SKM-1 treated with dmso at 0.1 percent for 144 hours (cell line): ENCODE results near the gene CCDC196.
"Not testable (repeated sequence)": the region's sequence is repeated elsewhere in the genome, so short reads cannot be mapped to it uniquely, and the experiment has no call there.

Experiments
- DNase-seq: peaks from one replicate; lab custom pipeline; 2025; ENCODE audit not compliant: unreplicated experiment; lab: John Stamatoyannopoulos, UW

Gene CCDC196

DNA sequence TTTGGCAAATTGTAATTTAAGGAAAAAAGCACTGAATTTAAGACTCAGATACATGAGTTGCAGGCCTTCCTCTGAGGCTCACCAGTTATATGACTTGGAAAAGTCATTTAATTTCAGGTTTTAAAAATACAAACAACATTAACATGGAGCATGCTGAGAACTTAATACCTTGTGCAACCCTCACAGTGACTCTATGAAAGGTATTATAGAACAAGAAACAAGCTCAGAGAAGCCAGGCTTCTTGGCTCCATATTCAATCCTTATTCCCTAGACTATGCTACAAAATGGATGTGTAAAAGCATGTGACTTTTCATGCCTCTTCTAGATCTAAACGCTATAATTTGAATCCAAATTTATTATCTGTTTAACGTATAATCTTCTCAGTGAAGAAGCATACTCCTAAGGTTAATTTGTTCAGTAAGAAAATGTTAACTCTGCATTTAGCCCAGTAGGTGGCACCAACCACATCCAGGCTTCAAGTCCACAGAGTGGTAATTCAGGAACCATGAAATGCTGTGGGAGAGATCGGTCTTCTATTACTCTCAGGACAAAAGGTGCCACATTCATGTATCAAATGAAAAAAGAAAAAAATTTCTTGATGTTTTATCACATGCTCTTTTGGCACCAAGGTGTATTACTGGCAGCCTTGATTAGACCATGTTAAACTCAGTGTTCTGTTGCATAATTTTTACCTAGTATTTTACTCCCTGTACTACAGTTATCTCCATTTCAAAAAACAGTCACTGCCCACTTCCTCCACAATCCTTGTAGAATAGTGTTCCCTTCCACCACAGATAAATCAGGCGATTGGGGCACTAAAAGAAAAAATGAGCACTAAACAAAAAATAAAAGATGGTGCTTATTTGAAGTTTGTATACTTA, 9.3 kb downstream of the CCDC196 start:
- DNase-seq = peak; percentile 29

DNA sequence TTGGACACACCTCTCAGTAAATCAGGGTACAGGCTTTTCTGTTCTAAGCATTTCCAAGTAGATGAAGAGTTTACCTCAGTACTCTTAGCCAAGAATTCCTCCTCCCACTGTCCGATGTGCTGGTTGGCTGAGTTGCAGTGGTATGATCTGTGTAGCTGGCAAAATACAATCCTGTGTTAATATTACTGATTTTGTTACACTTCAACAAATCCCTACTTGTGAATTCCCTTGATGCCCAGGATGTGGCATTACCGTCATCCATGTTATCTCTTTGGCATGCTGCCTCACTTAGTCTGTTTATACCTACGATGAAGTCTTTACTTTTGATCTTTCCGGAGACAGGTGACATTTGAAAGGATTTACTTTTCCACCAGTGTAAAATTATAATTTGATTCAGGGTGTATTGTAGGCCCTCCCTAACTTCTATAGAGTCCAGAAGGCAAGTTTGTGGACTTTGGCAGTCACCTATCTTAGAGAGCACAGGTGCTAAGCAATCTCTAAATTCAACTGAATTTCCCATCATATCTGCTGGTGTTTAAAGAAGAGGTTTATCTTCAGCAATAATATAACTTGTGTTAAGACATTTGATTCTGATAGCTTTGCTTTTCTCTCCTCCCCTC, 10.1 kb downstream of the CCDC196 start:
- no peak for DNase-seq

DNA sequence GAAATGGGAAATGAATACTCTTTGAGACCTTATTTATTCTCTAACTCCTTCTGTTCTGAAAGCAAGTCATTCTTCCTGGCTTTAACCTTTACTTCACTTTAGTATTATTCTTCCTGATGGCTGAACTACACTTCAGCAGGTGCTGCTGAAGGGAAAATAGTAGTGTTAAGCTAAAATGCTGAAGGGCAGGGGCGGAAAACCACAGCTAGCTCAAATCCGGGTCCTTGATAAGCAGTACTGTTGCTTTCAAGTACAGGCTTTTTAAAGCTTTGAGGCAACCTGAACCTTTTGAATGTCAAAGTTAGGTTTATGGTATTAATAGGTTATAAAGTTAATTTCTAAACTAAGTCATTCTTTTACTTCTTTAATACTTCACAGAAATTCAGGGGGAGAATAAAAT, 10.7 kb downstream of the CCDC196 start:
- no peak for DNase-seq

DNA sequence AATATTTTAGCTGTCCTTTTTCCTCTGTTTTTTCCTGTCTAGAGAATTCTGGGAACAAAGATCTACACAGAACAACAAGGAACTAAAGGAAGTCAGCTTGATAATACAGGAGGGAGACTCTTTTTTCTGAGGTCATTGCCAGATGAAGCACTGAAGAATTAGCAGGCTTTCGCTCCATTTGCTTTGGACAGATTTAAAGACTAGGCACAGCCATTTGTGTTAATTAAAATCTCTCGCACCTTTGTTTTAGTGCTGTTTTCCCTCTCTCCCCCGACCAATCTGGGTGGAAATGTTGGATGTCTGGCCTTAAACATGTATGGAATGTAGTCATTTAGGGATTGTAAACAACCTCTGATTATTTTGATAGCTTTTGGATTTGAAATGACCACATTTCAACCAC, 12.1 kb downstream of the CCDC196 start:
- no peak for DNase-seq

DNA sequence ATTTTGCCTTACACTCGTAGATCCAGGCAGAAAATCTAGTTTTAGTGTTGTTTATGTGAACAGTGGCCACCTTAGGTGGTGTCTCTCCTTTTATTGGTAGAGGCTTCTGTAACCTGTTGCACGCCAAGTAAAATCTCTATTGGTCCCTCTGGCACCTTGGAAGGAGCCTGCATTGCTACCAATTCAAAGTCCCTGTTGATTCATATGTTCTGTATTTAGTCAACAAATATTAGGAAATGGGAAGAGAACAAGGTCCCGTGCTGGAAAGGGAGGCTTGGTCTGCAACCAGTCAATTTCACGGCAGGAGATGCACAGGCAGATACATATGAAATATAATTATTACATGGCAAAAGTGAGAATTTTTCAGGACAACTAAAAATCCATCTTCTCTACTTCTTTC, 15.4 kb downstream of the CCDC196 start:
- DNase-seq = no peak

GRCh38 chr14:66502836-66503235, 16.7 kb downstream of the CCDC196 start:
- not testable (repeated sequence) for DNase-seq

- DNase-seq = no peak
Measured at GRCh38 chr14:66503532-66503931, 17.4 kb downstream of the CCDC196 start.

DNA sequence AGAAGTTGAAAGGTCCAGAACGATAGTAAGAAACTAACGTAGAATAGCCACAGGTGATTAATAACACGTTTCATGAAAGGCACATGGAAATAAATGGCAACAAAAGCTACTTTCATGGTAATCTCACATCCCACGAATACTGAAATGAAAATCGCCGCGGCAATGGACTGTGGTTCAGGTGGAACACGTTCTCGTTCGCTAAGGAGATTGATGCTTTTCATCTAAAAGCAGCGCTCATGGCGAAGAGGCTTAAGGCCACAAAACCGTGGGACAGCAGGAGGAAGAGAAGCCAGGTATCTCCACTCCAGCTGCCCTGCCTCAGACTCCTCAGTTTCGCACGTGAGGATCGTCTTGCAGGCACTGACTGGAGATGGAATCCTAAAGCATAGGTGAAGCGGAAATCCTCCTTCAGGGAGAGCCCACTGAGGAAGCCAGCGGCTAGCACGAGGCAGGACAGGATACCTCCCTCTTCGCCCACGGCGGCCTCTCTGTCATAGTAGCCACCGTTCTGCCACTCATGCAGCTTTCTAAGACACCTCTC, 21.1 kb downstream of the CCDC196 start:
- DNase-seq = no peak

DNA sequence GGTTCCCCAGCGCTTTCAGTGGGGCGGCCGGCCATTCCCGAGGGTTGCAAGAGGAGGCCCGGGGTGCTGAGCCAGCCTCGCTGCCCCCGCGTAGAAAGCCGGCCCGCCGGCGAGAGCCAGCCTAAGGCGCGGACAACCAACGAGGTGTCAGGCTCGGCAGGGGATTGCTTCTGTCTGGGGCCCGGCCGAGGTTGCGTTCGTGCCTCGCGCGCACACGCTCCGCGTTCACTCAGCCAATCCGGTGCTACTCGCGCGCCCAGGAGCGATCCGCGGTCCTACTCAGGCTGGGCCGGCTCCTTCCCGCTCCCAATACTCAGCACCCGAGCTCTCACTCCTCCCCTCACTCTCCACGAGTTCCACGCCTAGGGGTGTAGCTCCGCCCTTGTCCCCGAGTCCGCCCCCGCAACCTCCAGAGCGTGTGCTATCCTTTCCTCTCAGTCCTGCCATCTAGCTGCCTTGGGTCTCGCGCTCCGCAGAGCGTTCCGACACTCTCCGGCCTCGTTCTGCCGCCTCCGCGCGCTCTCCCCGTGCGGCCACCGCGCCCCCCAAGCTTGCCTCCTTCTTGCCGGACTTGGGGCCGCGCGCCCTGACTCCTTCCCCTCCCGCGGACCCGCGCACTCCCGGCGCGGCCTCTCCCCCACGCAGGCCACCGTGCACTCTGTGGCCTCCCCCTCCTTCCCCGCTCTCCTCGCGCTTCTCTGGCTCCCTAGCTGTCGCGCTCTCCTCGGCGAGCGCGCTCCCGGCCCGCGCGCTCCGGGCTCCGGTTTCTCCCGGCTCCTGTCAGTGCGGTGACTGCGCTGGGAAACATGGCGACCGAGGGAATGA, 21.8 kb downstream of the CCDC196 start, which contains the start of gene GPHN:
Gene GPHN (plus strand): TSS at position 426 of the 825 bp plus-strand sequence.
- peak; percentile 89 for DNase-seq

- no peak for DNase-seq
Measured at GRCh38 chr14:66508547-66508845, 22.3 kb downstream of the CCDC196 start.

DNA sequence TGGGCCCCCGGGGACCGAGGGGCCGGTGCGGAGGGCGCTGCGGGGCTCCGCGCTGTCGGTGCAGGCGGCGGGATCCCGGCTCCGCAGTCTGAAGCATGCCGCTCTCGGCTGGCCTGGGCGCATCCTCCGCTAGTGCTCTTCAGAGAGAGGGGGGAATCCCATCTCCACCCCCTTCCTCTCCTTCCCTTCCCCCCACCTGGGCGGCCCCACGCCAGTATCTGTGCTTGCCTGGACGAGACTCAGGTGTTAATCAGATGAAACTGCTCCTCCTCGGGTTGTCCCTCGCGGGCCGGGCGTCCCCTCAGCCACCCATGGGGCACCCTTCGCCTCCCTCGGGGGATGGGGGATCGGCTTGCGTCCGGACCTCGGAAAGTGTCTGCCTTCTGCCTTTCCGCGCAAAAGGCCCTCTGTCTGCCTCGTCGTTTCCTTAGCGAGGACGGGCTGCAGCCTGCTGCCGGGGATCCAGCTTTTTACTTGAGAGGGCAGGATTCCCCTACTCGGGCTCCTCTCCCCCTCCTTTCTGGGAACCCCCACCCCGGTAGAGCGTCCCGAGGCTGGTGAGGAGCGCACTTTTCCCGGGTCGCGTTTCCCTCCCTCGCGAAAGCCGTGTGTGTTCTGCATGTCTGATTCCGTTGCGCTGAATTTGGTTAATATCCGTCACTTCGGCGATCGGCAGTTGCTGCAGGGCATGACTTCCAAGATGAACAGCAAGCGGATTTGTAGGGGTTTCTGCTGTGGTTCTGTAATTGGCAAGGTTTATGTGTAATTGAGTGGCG, 22.9 kb downstream of the CCDC196 start:
- DNase-seq = no peak

DNA sequence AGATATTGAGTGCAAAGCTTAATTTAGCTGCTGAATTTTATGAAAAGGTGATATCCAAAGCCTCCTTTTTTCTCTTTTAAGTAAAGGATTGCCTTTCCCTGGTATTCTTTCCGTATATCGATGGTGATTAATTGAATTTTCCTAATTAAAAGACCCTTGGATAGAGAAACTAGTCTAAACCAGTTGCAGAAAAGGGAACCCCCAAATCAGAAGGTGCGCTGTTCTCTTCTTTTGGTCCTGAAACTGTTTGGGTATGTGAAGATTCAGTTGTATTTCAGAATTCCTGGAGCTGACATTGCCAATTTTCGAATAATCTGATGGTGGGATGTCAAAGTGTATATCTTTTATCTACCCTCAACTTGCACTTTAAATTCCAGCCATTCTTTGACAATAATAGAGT, 23.7 kb downstream of the CCDC196 start:
- DNase-seq = no peak

DNA sequence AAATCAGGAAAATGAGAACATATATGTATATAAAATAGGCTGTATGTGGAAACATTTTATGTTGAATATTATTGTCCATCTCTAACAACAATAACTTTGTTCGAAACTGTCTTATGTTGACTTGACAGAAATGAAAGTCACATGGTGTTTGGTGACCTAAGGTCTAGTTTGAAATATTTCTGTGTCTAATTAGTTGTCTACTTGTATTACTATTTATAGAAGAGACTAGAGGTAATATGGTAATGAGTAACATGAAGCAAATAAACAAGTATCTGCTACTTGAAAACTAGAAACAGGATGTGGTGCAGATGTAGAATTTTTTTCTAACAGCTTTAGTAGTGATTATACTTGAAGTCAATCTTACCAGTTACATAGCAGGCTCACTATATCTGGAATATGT, 25.7 kb downstream of the CCDC196 start:
- DNase-seq = no peak

- DNase-seq = peak; percentile 68
Measured at GRCh38 chr14:66514213-66514612, 28.0 kb downstream of the CCDC196 start.

- no peak for DNase-seq
Measured at GRCh38 chr14:66530526-66530925, 44.4 kb downstream of the CCDC196 start.

DNA sequence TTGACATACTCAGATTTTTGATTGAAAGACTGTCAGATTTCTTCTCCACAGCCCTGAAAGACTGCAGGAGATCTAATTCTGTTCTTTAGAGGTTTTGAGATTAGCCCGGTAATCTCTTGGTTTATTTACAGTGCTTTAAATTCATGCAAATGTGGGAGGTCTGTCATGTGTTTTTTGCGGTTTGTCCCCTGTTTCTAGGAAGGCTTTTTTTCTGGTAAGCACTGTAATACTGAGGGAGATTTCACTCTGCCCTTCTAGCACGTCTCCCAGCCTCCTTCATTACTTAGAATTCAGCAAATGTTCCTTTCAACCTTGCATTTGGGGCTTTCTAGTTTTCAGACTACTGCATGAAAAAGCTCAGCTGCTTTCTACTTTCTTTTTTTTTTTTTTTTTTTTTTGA, 52.9 kb downstream of the CCDC196 start:
- DNase-seq = no peak

DNA sequence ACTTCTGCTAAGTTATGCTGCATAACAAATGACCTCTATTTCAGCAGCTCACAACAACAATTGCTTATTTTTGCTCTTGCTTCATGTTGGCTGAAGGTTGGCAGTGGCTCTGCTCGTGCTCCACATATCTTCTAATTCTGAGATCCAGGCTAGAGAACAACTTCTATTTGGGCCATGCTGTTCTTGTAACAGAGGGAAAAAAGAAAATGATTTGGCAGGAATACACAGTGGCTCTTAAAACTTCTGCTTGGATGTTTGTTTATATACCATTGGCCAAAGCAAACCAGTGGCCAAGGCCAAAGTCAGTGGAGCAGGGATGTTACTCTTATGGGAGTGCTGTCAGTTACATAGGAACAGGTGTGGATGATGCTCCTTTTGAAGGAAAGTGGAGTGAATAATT, 53.9 kb downstream of the CCDC196 start:
- no peak for DNase-seq

- no peak for DNase-seq
Measured at GRCh38 chr14:66541627-66542026, 55.5 kb downstream of the CCDC196 start.

DNA sequence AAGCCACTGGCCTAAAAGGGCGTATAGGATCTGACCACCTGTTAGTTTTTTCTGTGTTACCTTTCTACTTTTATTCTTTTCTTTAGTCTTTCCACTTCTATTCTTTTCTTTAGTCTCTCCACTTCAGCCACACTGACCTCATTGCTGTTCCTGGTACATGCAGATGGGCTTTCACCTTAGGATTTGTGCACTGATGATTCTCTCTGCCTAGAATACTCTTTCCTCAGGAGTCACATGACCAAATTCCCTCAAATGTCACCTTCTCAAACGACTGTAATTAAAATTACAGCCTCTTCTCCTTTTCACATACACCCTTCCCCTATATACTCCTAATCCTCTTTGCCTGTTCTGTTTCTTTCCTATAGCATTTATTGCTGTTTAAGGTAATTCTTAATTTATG, 57.8 kb downstream of the CCDC196 start:
- no peak for DNase-seq

DNA sequence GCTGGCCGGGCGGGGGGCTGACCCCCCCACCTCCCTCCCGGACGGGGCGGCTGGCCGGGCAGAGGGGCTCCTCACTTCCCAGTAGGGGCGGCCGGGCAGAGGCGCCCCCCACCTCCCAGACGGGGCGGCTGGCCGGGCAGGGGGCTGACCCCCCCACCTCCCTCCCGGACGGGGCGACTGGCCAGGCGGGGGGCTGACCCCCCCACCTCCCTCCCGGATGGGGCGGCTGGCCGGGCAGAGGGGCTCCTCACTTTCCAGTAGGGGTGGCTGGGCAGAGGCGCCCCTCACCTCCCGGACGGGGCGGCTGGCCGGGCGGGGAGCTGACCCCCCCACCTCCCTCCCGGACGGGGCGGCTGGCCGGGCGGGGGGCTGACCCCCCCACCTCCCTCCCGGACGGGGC, 59.0 kb downstream of the CCDC196 start:
- DNase-seq = not testable (repeated sequence)

DNA sequence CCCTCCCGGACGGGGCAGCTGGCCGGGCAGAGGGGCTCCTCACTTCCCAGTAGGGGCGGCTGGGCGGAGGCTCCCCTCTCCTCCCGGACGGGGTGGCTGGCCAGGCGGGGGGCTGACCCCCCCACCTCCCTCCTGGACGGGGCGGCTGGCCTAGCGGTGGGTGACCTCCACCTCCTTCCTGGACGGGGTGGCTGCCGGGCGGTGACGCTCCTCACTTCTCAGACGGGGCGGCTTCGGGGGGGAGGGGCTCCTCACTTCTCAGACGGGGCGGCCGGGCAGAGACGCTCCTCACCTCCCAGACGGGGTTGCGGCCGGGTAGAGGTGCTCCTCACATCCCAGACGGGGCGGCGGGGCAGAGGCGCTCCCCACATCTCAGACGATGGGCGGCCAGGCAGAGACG, 59.6 kb downstream of the CCDC196 start:
- not testable (repeated sequence) for DNase-seq
